ENCODE data around the gene AFAP1. TPM values are rescaled to one million over a fixed set of nuclear protein-coding genes. Genes with fewer than 3 reads are reported as not detected.

The AFAP1 gene
- polyA plus RNA-seq, 1 donor (not counting 4 experiments of a cell fraction or from before 2014, with no cell fraction given) = 7.6 TPM

DNA sequence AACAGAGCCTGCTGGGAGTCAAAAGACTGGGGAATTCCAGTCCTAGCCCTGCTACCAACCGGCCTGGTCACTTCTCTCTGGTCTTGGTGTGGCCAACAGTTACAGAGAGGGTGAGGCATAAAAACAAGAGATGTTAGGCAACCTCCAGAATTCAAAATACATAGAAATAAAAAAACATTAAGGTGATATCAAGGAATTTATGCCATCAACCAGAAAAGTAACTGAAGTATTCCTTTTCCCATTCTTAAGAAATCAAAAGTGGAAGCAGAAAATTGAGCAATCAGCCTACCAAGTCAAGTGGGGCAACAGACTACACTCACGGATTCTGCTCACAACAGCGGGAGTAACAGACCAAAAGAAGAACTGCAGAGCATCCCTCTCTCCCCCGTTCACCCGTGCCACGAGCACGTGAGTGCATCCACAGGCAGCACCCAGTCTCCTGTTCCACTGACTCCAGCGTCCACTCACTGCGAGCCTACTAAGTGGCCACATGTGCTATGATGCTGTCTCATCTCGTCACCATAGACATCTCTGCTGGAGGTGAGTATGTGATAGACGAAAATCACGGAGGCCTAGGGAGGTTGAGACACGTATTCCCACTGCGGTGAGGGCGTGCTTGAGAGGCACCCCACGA, 29.3 kb downstream of the AFAP1 start:
- no peak overlapping the region for H3K9ac ChIP-seq (ENCODE audit: control insufficient read depth, extremely low read depth, insufficient read depth, low read length)
- dilution Hi-C loops (cut with MboI; ENCODE audit: extremely low pct_ligation_motif_present, low sequenced_read_pairs) = no loop called here
- no peaks in the 10 kb centered on the region for H3K9me3 ChIP-seq (ENCODE audit: control insufficient read depth, low read depth, low read length)
- H3K9me1 ChIP-seq (ENCODE audit: control insufficient read depth, extremely low read depth, insufficient read depth, low read length) = no peaks in the 10 kb centered on the region
- no peak overlapping the region for H3K4me3 ChIP-seq (ENCODE audit: control insufficient read depth in 2 of 3, extremely low read depth in 1 of 3, insufficient read depth in 2 of 3, low read depth in 1 of 3, low read length in 3 of 3)
- DNase-seq (ENCODE audit: low read depth, low spot score) (no peak), FAIRE-seq (no peak)
- H3K36me3 ChIP-seq (ENCODE audit: control insufficient read depth in 2 of 2, extremely low read depth in 1 of 2, insufficient read depth in 2 of 2, low read length in 2 of 2) = no peaks in the 10 kb centered on the region
- H3K79me2 ChIP-seq (ENCODE audit: control insufficient read depth, insufficient read depth, low read length) = peaks cover 87% of the 10 kb centered on the region
- H3K27me3 ChIP-seq (ENCODE audit: control insufficient read depth, extremely low read depth, insufficient read depth, low read length) = no peaks in the 10 kb centered on the region
- peaks cover 4% of the 10 kb centered on the region for H4K20me1 ChIP-seq (ENCODE audit: control insufficient read depth, extremely low read depth, insufficient read depth, low read length)
- peaks cover 3% of the 10 kb centered on the region for H3K4me1 ChIP-seq (ENCODE audit: control insufficient read depth, extremely low read depth, insufficient read depth, low read length)
- TF ChIP-seq, protein P1, sequence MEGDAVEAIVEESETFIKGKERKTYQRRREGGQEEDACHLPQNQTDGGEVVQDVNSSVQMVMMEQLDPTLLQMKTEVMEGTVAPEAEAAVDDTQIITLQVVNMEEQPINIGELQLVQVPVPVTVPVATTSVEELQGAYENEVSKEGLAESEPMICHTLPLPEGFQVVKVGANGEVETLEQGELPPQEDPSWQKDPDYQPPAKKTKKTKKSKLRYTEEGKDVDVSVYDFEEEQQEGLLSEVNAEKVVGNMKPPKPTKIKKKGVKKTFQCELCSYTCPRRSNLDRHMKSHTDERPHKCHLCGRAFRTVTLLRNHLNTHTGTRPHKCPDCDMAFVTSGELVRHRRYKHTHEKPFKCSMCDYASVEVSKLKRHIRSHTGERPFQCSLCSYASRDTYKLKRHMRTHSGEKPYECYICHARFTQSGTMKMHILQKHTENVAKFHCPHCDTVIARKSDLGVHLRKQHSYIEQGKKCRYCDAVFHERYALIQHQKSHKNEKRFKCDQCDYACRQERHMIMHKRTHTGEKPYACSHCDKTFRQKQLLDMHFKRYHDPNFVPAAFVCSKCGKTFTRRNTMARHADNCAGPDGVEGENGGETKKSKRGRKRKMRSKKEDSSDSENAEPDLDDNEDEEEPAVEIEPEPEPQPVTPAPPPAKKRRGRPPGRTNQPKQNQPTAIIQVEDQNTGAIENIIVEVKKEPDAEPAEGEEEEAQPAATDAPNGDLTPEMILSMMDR (optimal IDR thresholded peaks at IDR 0.05 in 1 of 3, IDR thresholded peaks at IDR 0.05 in 1 of 3, conservative IDR thresholded peaks at IDR 0.05 in 1 of 3; ENCODE audit: extremely low read depth in 1 of 3, insufficient read depth in 2 of 3, low read length in 3 of 3) = no peak
- TF ChIP-seq EZH2 (IDR thresholded peaks at IDR 0.05; ENCODE audit: low read length) = no peak
- no peak overlapping the region for H3K27ac ChIP-seq (ENCODE audit: control insufficient read depth, insufficient read depth, low read length)
- no peak overlapping the region for H2AFZ ChIP-seq (ENCODE audit: control insufficient read depth, low read length)
- H3K4me2 ChIP-seq (ENCODE audit: control insufficient read depth, extremely low read depth, insufficient read depth, low read depth, low read length) = no peak overlapping the region

GRCh38 chr4:7909463-7910262, 30.0 kb downstream of the AFAP1 start:
- Histone ChIP-seq H3K4me2 (ENCODE audit: control insufficient read depth, extremely low read depth, insufficient read depth, low read depth, low read length) (no peak overlapping the region), H3K79me2 (ENCODE audit: control insufficient read depth, insufficient read depth, low read length) (peaks cover 86% of the 10 kb centered on the region), H3K9me3 (ENCODE audit: control insufficient read depth, low read depth, low read length) (no peaks in the 10 kb centered on the region), H3K36me3 (ENCODE audit: control insufficient read depth in 2 of 2, extremely low read depth in 1 of 2, insufficient read depth in 2 of 2, low read length in 2 of 2) (peaks cover 0 to 2% of the 10 kb centered on the region in 2 experiments), H3K9ac (ENCODE audit: control insufficient read depth, extremely low read depth, insufficient read depth, low read length) (no peak overlapping the region), H3K27me3 (ENCODE audit: control insufficient read depth, extremely low read depth, insufficient read depth, low read length) (no peaks in the 10 kb centered on the region), H4K20me1 (ENCODE audit: control insufficient read depth, extremely low read depth, insufficient read depth, low read length) (peaks cover 4% of the 10 kb centered on the region), H3K9me1 (ENCODE audit: control insufficient read depth, extremely low read depth, insufficient read depth, low read length) (no peaks in the 10 kb centered on the region), H3K4me3 (ENCODE audit: control insufficient read depth in 2 of 3, extremely low read depth in 1 of 3, insufficient read depth in 2 of 3, low read depth in 1 of 3, low read length in 3 of 3) (no peak overlapping the region), H2AFZ (ENCODE audit: control insufficient read depth, low read length) (no peak overlapping the region), H3K27ac (ENCODE audit: control insufficient read depth, insufficient read depth, low read length) (no peak overlapping the region), H3K4me1 (ENCODE audit: control insufficient read depth, extremely low read depth, insufficient read depth, low read length) (peaks cover 3% of the 10 kb centered on the region)
- TF ChIP-seq, protein P1 (optimal IDR thresholded peaks at IDR 0.05 in 1 of 3, IDR thresholded peaks at IDR 0.05 in 1 of 3, conservative IDR thresholded peaks at IDR 0.05 in 1 of 3; ENCODE audit: extremely low read depth in 1 of 3, insufficient read depth in 2 of 3, low read length in 3 of 3) = no peak
- no peak for TF ChIP-seq EZH2 (IDR thresholded peaks at IDR 0.05; ENCODE audit: low read length)
- dilution Hi-C loops (cut with MboI; ENCODE audit: extremely low pct_ligation_motif_present, low sequenced_read_pairs) = no loop called here
- DNase-seq (ENCODE audit: low read depth, low spot score) (no peak), FAIRE-seq (no peak)
